ENCODE measurements around the gene NPY.

DNA sequence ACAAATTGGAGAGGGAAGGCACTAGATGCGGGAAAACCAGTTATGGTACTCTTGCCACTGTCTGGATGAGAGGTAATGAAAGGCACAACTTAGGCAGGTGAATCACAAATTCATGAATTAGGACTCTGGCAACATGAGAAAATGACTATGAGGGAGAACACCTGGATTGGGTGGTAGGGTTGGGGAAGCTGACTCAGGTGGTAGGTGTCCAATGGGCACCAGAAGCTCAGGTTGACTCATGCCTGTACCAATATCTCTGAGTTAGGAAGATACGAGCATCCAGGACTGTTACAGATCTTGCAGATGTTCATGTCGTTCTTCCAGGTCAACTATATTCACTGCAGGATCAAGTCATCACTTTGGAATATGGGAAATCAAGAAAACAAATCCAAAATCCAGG lies 56.7 kb downstream of the NPY start:
- TF ChIP-seq, protein P1, sequence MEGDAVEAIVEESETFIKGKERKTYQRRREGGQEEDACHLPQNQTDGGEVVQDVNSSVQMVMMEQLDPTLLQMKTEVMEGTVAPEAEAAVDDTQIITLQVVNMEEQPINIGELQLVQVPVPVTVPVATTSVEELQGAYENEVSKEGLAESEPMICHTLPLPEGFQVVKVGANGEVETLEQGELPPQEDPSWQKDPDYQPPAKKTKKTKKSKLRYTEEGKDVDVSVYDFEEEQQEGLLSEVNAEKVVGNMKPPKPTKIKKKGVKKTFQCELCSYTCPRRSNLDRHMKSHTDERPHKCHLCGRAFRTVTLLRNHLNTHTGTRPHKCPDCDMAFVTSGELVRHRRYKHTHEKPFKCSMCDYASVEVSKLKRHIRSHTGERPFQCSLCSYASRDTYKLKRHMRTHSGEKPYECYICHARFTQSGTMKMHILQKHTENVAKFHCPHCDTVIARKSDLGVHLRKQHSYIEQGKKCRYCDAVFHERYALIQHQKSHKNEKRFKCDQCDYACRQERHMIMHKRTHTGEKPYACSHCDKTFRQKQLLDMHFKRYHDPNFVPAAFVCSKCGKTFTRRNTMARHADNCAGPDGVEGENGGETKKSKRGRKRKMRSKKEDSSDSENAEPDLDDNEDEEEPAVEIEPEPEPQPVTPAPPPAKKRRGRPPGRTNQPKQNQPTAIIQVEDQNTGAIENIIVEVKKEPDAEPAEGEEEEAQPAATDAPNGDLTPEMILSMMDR (IDR thresholded peaks at IDR 0.05), result no peak
- no peak for TF ChIP-seq POLR2A (IDR thresholded peaks at IDR 0.05)
